ENCODE data around the gene GET4. TPM values are rescaled to one million over a fixed set of nuclear protein-coding genes. Genes with fewer than 3 reads are reported as not detected.

Gene GET4
- total and polyA plus RNA-seq, 2 of the 13 experiments (the other 11 are each of a cell fraction or from before 2014, with no cell fraction given): 28.2 to 35.2 TPM

- TF ChIP-seq ZNF557 (CRISPR knock-in tag; IDR thresholded peaks at IDR 0.05): peak; percentile 98
- TF ChIP-seq ZNF407 (CRISPR knock-in tag; IDR thresholded peaks at IDR 0.05; ENCODE audit: not compliant biosample characterization): peak; percentile 57
- TF ChIP-seq SAFB2 (CRISPR knock-in tag; IDR thresholded peaks at IDR 0.05; ENCODE audit: borderline replicate concordance, low read depth): no peak; the same call in 1 of the 2 replicates
- TF ChIP-seq ZNF446 (CRISPR knock-in tag; IDR thresholded peaks at IDR 0.05): no peak
- TF ChIP-seq ZNF691 (CRISPR knock-in tag; IDR thresholded peaks at IDR 0.05; ENCODE audit: borderline replicate concordance, low read depth): peak; percentile 74; the same call in 1 of the 2 replicates
- TF ChIP-seq GABPA (IDR thresholded peaks at IDR 0.05; ENCODE audit: low read depth, low read length): no peak
- TF ChIP-seq GABPA (CRISPR knock-in tag; IDR thresholded peaks at IDR 0.05; ENCODE audit: low read depth): peak; percentile 51; the same call in 1 of the 2 replicates
- peak; percentile 52; the same call in 1 of the 2 replicates for TF ChIP-seq CEBPG (CRISPR knock-in tag; IDR thresholded peaks at IDR 0.05)
- peak; percentile 99 for TF ChIP-seq ZNF232 (CRISPR knock-in tag; IDR thresholded peaks at IDR 0.05; ENCODE audit: borderline replicate concordance)
- peak; percentile 40; the same call in 1 of the 2 replicates for TF ChIP-seq SIX4 (CRISPR knock-in tag; IDR thresholded peaks at IDR 0.05)
- peak; percentile 77; the same call in 1 of the 2 replicates for TF ChIP-seq ZNF704 (CRISPR knock-in tag; IDR thresholded peaks at IDR 0.05; ENCODE audit: borderline replicate concordance)
- TF ChIP-seq JARID2 (CRISPR knock-in tag; IDR thresholded peaks at IDR 0.05; ENCODE audit: insufficient replicate concordance): peak; percentile 48
- TF ChIP-seq ZZZ3 (CRISPR knock-in tag; IDR thresholded peaks at IDR 0.05; ENCODE audit: borderline replicate concordance): peak; percentile 23; the same call in 1 of the 2 replicates
- no peak for TF ChIP-seq ZNF546 (CRISPR knock-in tag; conservative IDR thresholded peaks at IDR 0.05)
- peak; percentile 41; the same call in 1 of the 2 replicates for TF ChIP-seq ZNF503 (CRISPR knock-in tag; IDR thresholded peaks at IDR 0.05)
- no peak for TF ChIP-seq ZNF839 (CRISPR knock-in tag; IDR thresholded peaks at IDR 0.05; ENCODE audit: borderline replicate concordance)
Observed at GRCh38 chr7:873367-874002, 2.9 kb upstream of the GET4 start (continued).

All from HepG2 (cell line).